A549 (cell line): Measurements from ENCODE around the gene DHRS7C. TPM values are rescaled to one million over a fixed set of nuclear protein-coding genes. Genes with fewer than 3 reads are reported as not detected.

Experiments
- ATAC-seq, 2 experiments: fragments of 200-7000 bp in 1 of 2; fragments of >200 bp in 1 of 2; cut with Nextera tagmentation in 1 of 2; cut with Tn5 transposase in 1 of 2; 3 replicates each; pipeline versions ENCODE4 v1.8.0 to v1.9.1; 2018 to 2020; ENCODE audit warnings: mild to moderate bottlenecking in 1 of 2, moderate library complexity in 1 of 2
- CTCF ChIA-PET: fragments of 300-600 bp; sonication (Branson Sonifier 250); formaldehyde crosslinking; extraction: SDS; loops from one replicate; lab custom pipeline; 2021; ENCODE audit warnings: antibody characterized with exemption, inconsistent platforms; lab: Yijun Ruan, JAX
- POLR2A ChIA-PET: fragments of 350-600 bp; formaldehyde crosslinking; extraction: SDS; loops from one replicate; lab custom pipeline; 2021; ENCODE audit warnings: antibody characterized with exemption, inconsistent platforms; lab: Yijun Ruan, JAX
- DNase-seq, 2 experiments: peaks; one replicate each; pipeline versions ENCODE4 v3.0.0 to v3.0.0-alpha.2; 2011 to 2016; ENCODE audit warnings: low read depth in 1 of 2, low spot score in 1 of 2
- FAIRE-seq: peaks from 2 replicates; lab custom pipeline; 2011; peaks lifted over from hg19 to GRCh38; lab: Jason Lieb, UNC
- H3K27ac ChIP-seq, 2 experiments: fragments of >200 bp; sonication (Bioruptor Twin); formaldehyde crosslinking; 3 replicates each; pipeline ENCODE4 v1.5.1; 2016 to 2017
- H3K4me1 ChIP-seq: fragments of >200 bp; sonication (Bioruptor Twin); formaldehyde crosslinking; 3 replicates; pipeline ENCODE4 v1.6.1; 2016
- H3K4me2 ChIP-seq: fragments of >200 bp; sonication (Bioruptor Twin); formaldehyde crosslinking; 3 replicates; pipeline ENCODE4 v1.6.1; 2016
- H3K4me3 ChIP-seq: fragments of >200 bp; sonication (Bioruptor Twin); formaldehyde crosslinking; 3 replicates; pipeline ENCODE4 v1.5.1; 2016
- H3K9me3 ChIP-seq: fragments of >200 bp; sonication (Bioruptor Twin); formaldehyde crosslinking; 3 replicates; pipeline ENCODE4 v1.6.1; 2016
- BHLHE40 ChIP-seq: IDR thresholded peaks from 2 replicates; pipeline ENCODE4 v1.6.1; 2012; ENCODE audit warnings: low read depth, low read length, inconsistent platforms
- CBX2 ChIP-seq: fragments of 200-600 bp; sonication (generic); IDR thresholded peaks from 2 replicates; pipeline ENCODE4 v1.6.1; 2016; ENCODE audit warnings: low read depth, mild to moderate bottlenecking, borderline replicate concordance
- CBX8 ChIP-seq: fragments of 200-600 bp; sonication (generic); IDR thresholded peaks from 2 replicates; pipeline ENCODE4 v1.6.1; 2016
- EHF ChIP-seq: fragments of 250-450 bp; sonication (Bioruptor Pico); IDR thresholded peaks from 2 replicates; pipeline ENCODE4 v1.5.0; 2020; ENCODE audit warnings: mild to moderate bottlenecking
- ELK1 ChIP-seq: fragments of 150-350 bp; IDR thresholded peaks from 2 replicates; pipeline ENCODE4 v1.6.1; 2014; ENCODE audit warnings: low read depth, mild to moderate bottlenecking, low read length
- EP300 ChIP-seq, 2 experiments: fragments of >200 bp; sonication (Bioruptor Twin); formaldehyde crosslinking; IDR thresholded peaks; 2 replicates in 1 of 2; 3 replicates in 1 of 2; pipeline ENCODE4 v1.6.1; 2016 to 2017
- FOSB ChIP-seq: fragments of 250-450 bp; sonication (Bioruptor Pico); IDR thresholded peaks from 2 replicates; pipeline ENCODE4 v1.5.0; 2020; ENCODE audit warnings: mild to moderate bottlenecking, moderate library complexity
- HDAC2 ChIP-seq: fragments of 200-600 bp; sonication (generic); IDR thresholded peaks from 2 replicates; pipeline ENCODE4 v1.6.1; 2016
- HES2 ChIP-seq: fragments of >200 bp; sonication (Bioruptor Twin); formaldehyde crosslinking; IDR thresholded peaks from 2 replicates; pipeline ENCODE4 v1.6.1; 2016
- HMGXB4 ChIP-seq: fragments of 250-450 bp; sonication (Bioruptor Pico); IDR thresholded peaks from 2 replicates; pipeline ENCODE4 v1.5.0; 2021; ENCODE audit warnings: mild to moderate bottlenecking, moderate library complexity, borderline replicate concordance
- HOXB13 ChIP-seq: fragments of 250-450 bp; sonication (Bioruptor Pico); IDR thresholded peaks from 2 replicates; pipeline ENCODE4 v1.5.0; 2020; ENCODE audit warnings: low read depth, mild to moderate bottlenecking, moderate library complexity
- HOXB5 ChIP-seq: fragments of 250-450 bp; sonication (Bioruptor Pico); IDR thresholded peaks from 2 replicates; pipeline ENCODE4 v1.5.0; 2020; ENCODE audit warnings: mild to moderate bottlenecking, moderate library complexity
- JUN ChIP-seq, 2 experiments: fragments of >200 bp; sonication (Bioruptor Twin); formaldehyde crosslinking; IDR thresholded peaks; 2 replicates in 1 of 2; 3 replicates in 1 of 2; pipeline ENCODE4 v1.6.1; 2016 to 2017
- MAFK ChIP-seq: fragments of 450-650 bp; IDR thresholded peaks from 2 replicates; pipeline ENCODE4 v1.6.1; 2014; ENCODE audit not compliant: partially characterized antibody
- MAX ChIP-seq: IDR thresholded peaks from 2 replicates; pipeline ENCODE4 v1.6.1; 2012
- MYC ChIP-seq: IDR thresholded peaks from 2 replicates; pipeline ENCODE4 v1.6.1; 2012; ENCODE audit warnings: mild to moderate bottlenecking, inconsistent platforms, low read length, improper control_type of control experiment, borderline replicate concordance
- NFE2L2 ChIP-seq: fragments of 150-350 bp; conservative IDR thresholded peaks from 2 replicates; pipeline ENCODE4 v1.6.1; 2014; ENCODE audit warnings: low read length
- NPAS2 ChIP-seq: fragments of 250-450 bp; sonication (Bioruptor Pico); IDR thresholded peaks from 2 replicates; pipeline ENCODE4 v1.8.0; 2022; ENCODE audit warnings: mild to moderate bottlenecking, moderate library complexity, borderline replicate concordance
- NR3C1 ChIP-seq: fragments of >200 bp; sonication (Bioruptor Twin); formaldehyde crosslinking; IDR thresholded peaks from 3 replicates; pipeline ENCODE4 v1.6.1; 2017
- PHF8 ChIP-seq: fragments of 200-600 bp; sonication (generic); IDR thresholded peaks from 2 replicates; pipeline ENCODE4 v1.6.1; 2016; ENCODE audit warnings: low read depth, mild to moderate bottlenecking, antibody characterized with exemption, moderate library complexity, borderline replicate concordance
- POLR2AphosphoS2 ChIP-seq: conservative IDR thresholded peaks from 2 replicates; pipeline ENCODE4 v1.6.1; 2012; ENCODE audit warnings: low read length, improper control_type of control experiment, inconsistent platforms
- RAD21 ChIP-seq, 2 experiments: fragments of >200 bp in 1 of 2; sonication (Bioruptor Twin) in 1 of 2; formaldehyde crosslinking in 1 of 2; IDR thresholded peaks in 1 of 2; conservative IDR thresholded peaks in 1 of 2; 2 replicates in 1 of 2; 3 replicates in 1 of 2; pipeline ENCODE4 v1.6.1; 2012 to 2018; ENCODE audit warnings: inconsistent platforms in 1 of 2
- SREBF2 ChIP-seq: fragments of 450-650 bp; IDR thresholded peaks from 2 replicates; pipeline ENCODE4 v1.6.1; 2014; ENCODE audit warnings: mild to moderate bottlenecking, moderate library complexity
- ZNF302 ChIP-seq: fragments of 250-450 bp; sonication (Bioruptor Pico); IDR thresholded peaks from 2 replicates; pipeline ENCODE4 v1.9.0; 2021; ENCODE audit warnings: inconsistent platforms, mild to moderate bottlenecking, moderate library complexity
- ZSCAN20 ChIP-seq: fragments of 250-450 bp; sonication (Bioruptor Pico); IDR thresholded peaks from 2 replicates; pipeline ENCODE4 v1.8.0; 2022; ENCODE audit warnings: mild to moderate bottlenecking, moderate library complexity
- WGBS: methylation state at CpG from one replicate; pipeline ENCODE4 v1.1.6; 2017; ENCODE audit errors: missing lambda C conversion rate; 5-methylcytosine and 5-hydroxymethylcytosine counted together
- polyA plus RNA-seq, 4 experiments: library from polyadenylated mRNA; depleted of rRNA in 3 of 4; stranded (reverse); fragments of >200 nt; fragmentation: RNase III in 1 of 4; extraction: RNeasy Plus Mini Kit Qiagen cat#74134 plus additional on column Dnase treatment in 1 of 4; gene quantifications; 2 replicates in 3 of 4; 3 replicates in 1 of 4; pipeline ENCODE4 v1.2.3, GENCODE V29; 2011 to 2017

Gene DHRS7C
- polyA plus RNA-seq, 2 of the 4 experiments (the other 2 are of a cell fraction), result not detected

- DNase-seq, result peak in 1 of 2 experiments; percentile 48
- peak in 1 of 2 experiments; percentile 35; a peak in 1 of 6 replicates for ATAC-seq
- no peak overlapping the region for H3K4me3 ChIP-seq
- TF ChIP-seq MYC (no peak), RAD21 (conservative IDR thresholded peaks at IDR 0.05 in 1 of 2, IDR thresholded peaks at IDR 0.05 in 1 of 2) (peak in 1 of 2 experiments; percentile 56; a peak in 2 of 5 replicates)
- TF ChIP-seq, all 56 proteins: peak for 1
- H3K9me3 ChIP-seq, result no peaks in the 10 kb centered on the region
- no peak for FAIRE-seq
- peaks cover 14% of the 10 kb centered on the region for H3K4me1 ChIP-seq
- WGBS, result 68% methylated on average over 3 of the region's 3 CpGs
- peak overlapping the region; percentile 12 to 89; a peak in 4 of 6 replicates for H3K27ac ChIP-seq
- ChIA-PET POLR2A (interaction anchor here (0.6 kb wide), 1 partner anchor 18 kb away, joined by 3 read pairs; no protein-coding TSS in a partner anchor), CTCF (interaction anchor here (0.8 to 3.7 kb wide), 4 partner anchors 44 to 131 kb away, joined by 3 to 11 read pairs (median 3); no protein-coding TSS in a partner anchor)
- no peak overlapping the region for H3K4me2 ChIP-seq
These were observed 6.6 kb upstream of the DHRS7C start for GRCh38 chr17:9798008-9798407.

- no peak overlapping the region for H3K4me3 ChIP-seq
- ATAC-seq (no peak), FAIRE-seq (no peak), DNase-seq (no peak)
- H3K27ac ChIP-seq, result no peak overlapping the region
- CTCF ChIA-PET, result interaction anchor here (0.6 to 2.3 kb wide), 7 partner anchors 16 to 1382 kb away, joined by 3 to 10 read pairs (median 3); no protein-coding TSS in a partner anchor
- H3K9me3 ChIP-seq, result no peaks in the 10 kb centered on the region
- 93% methylated on average over 15 of the region's 15 CpGs for WGBS
- no peak overlapping the region for H3K4me2 ChIP-seq
- POLR2A ChIA-PET, result no interaction called here
- no peaks in the 10 kb centered on the region for H3K4me1 ChIP-seq
- no peak for TF ChIP-seq RAD21 (conservative IDR thresholded peaks at IDR 0.05 in 1 of 2, IDR thresholded peaks at IDR 0.05 in 1 of 2)
- no peak for TF ChIP-seq ELK1
- TF ChIP-seq BHLHE40, result no peak
- no peak for TF ChIP-seq NFE2L2
- no peak for TF ChIP-seq HDAC2
- TF ChIP-seq ZSCAN20 (CRISPR knock-in tag), result no peak
- TF ChIP-seq CBX8, result no peak
- no peak for TF ChIP-seq HOXB5
- TF ChIP-seq FOSB (CRISPR knock-in tag), result no peak
- no peak for TF ChIP-seq HOXB13 (CRISPR knock-in tag)
These were observed 919 bp upstream of the DHRS7C start for GRCh38 chr17:9792181-9792840.

- FAIRE-seq (no peak), DNase-seq (no peak)
- POLR2A ChIA-PET, result no interaction called here
These were observed 1.1 kb downstream of the DHRS7C start for GRCh38 chr17:9790316-9790715.

More at GRCh38 chr17:9790316-9790715, 1.1 kb downstream of the DHRS7C start:
- CTCF ChIA-PET, result interaction anchor here (1.2 to 1.4 kb wide), 4 partner anchors 9 to 134 kb away, joined by 3 to 5 read pairs (median 4); no protein-coding TSS in a partner anchor
- no peaks in the 10 kb centered on the region for H3K4me1 ChIP-seq
- H3K4me3 ChIP-seq, result no peak overlapping the region
- no peak for ATAC-seq
- H3K27ac ChIP-seq, result peak overlapping the region in 1 of 2 experiments; percentile 14; a peak in 1 of 6 replicates
- no peak for TF ChIP-seq RAD21 (conservative IDR thresholded peaks at IDR 0.05 in 1 of 2, IDR thresholded peaks at IDR 0.05 in 1 of 2)
- TF ChIP-seq HES2, result no peak
- no peak for TF ChIP-seq CBX2
- TF ChIP-seq ZNF302 (CRISPR knock-in tag), result no peak
- TF ChIP-seq CBX8, result no peak
- no peak for TF ChIP-seq POLR2AphosphoS2
- no peak for TF ChIP-seq NPAS2 (CRISPR knock-in tag)
- TF ChIP-seq HMGXB4, result no peak
- TF ChIP-seq ZSCAN20 (CRISPR knock-in tag), result no peak
- TF ChIP-seq JUN (IDR thresholded peaks at IDR 0.05), result no peak
- TF ChIP-seq EP300 (IDR thresholded peaks at IDR 0.05), result no peak
- TF ChIP-seq EHF (CRISPR knock-in tag), result no peak
- no peak for TF ChIP-seq MAFK
- TF ChIP-seq MAX, result no peak
- TF ChIP-seq SREBF2, result no peak
- no peak for TF ChIP-seq PHF8
- TF ChIP-seq NR3C1, result no peak
- TF ChIP-seq FOSB (CRISPR knock-in tag), result no peak
- H3K4me2 ChIP-seq, result no peak overlapping the region
- no peaks in the 10 kb centered on the region for H3K9me3 ChIP-seq
- WGBS, result 67% methylated on average over 4 of the region's 4 CpGs
